CD4-positive, alpha-beta T cell (primary cell): ENCODE data around the gene ANKRD44. TPM values are rescaled to one million over a fixed set of nuclear protein-coding genes. Genes with fewer than 3 reads are reported as not detected.
"Not testable (repeated sequence)": the region's sequence is repeated elsewhere in the genome, so short reads cannot be mapped to it uniquely, and the experiment has no call there.

Experiments used
- ATAC-seq: fragments of 200-7000 bp; cut with Tn5 transposase; one replicate; pipeline ENCODE4 v1.10.0; 2022; ENCODE audit warnings: mild to moderate bottlenecking; ENCODE audit not compliant: poor library complexity
- CTCF ChIA-PET: fragments of 350-600 bp; sonication (Branson Sonifier 250); formaldehyde crosslinking; loops from one replicate; lab custom pipeline; 2021; ENCODE audit warnings: antibody characterized with exemption, inconsistent platforms; lab: Charles Lee
- POLR2A ChIA-PET: fragments of 350-600 bp; sonication (Branson Sonifier 250); formaldehyde crosslinking; loops from one replicate; lab custom pipeline; 2021; ENCODE audit warnings: antibody characterized with exemption, inconsistent platforms; lab: Charles Lee
- DNase-seq, 14 experiments: peaks; one replicate each; pipeline ENCODE4 v3.0.0-alpha.2; 2013 to 2020; ENCODE audit warnings: mixed read lengths in 2 of 14
- H3K27ac ChIP-seq, 2 donors: one replicate each; pipeline versions ENCODE4 v1.5.1 to v1.7.0; 2013; ENCODE audit warnings: low read length in 2 of 2, low read depth in 1 of 2, mild to moderate bottlenecking in 1 of 2
- H3K27me3 ChIP-seq, 2 experiments: 1 replicate in 1 of 2; 2 replicates in 1 of 2; pipeline versions ENCODE4 v1.6.1 to v1.7.0; 2013; ENCODE audit warnings: low read length in 2 of 2, control low read depth in 1 of 2, mild to moderate bottlenecking in 1 of 2, moderate library complexity in 1 of 2; ENCODE audit not compliant: insufficient read depth in 2 of 2, control insufficient read depth in 1 of 2
- H3K36me3 ChIP-seq: one replicate; pipeline ENCODE4 v1.6.1; 2013; ENCODE audit warnings: low read length, control low read depth; ENCODE audit not compliant: insufficient read depth
- H3K4me1 ChIP-seq: one replicate; pipeline ENCODE4 v1.6.1; 2013; ENCODE audit warnings: low read length, control low read depth; ENCODE audit not compliant: insufficient read depth
- H3K4me3 ChIP-seq: one replicate; pipeline ENCODE4 v1.5.1; 2013; ENCODE audit warnings: mild to moderate bottlenecking, low read length, moderate library complexity
- H3K9me3 ChIP-seq, 2 experiments: 1 replicate in 1 of 2; 2 replicates in 1 of 2; pipeline versions ENCODE4 v1.6.1 to v1.7.0; 2013; ENCODE audit warnings: low read length in 2 of 2, mild to moderate bottlenecking in 2 of 2, control low read depth in 1 of 2, moderate library complexity in 1 of 2; ENCODE audit not compliant: control insufficient read depth in 1 of 2, insufficient read depth in 1 of 2
- H3K27ac Mint-ChIP-seq: one replicate; pipeline ENCODE4 v1.8.0; 2020; ENCODE audit warnings: mixed read lengths
- H3K27me3 Mint-ChIP-seq: one replicate; pipeline ENCODE4 v1.8.0; 2021; ENCODE audit warnings: mixed read lengths
- H3K36me3 Mint-ChIP-seq: one replicate; pipeline ENCODE4 v1.8.0; 2021; ENCODE audit warnings: low read depth, mixed read lengths
- H3K4me1 Mint-ChIP-seq: one replicate; pipeline ENCODE4 v1.8.0; 2021; ENCODE audit warnings: low read depth, mixed read lengths
- H3K4me3 Mint-ChIP-seq: one replicate; pipeline ENCODE4 v1.8.0; 2020; ENCODE audit warnings: mild to moderate bottlenecking, mixed read lengths
- H3K9me3 Mint-ChIP-seq: one replicate; pipeline ENCODE4 v1.8.0; 2020; ENCODE audit warnings: mixed read lengths
- CTCF ChIP-seq: fragments of 200-600 bp; IDR thresholded peaks from one replicate; pipeline ENCODE4 v1.8.0; 2022; ENCODE audit warnings: antibody characterized with exemption, mild to moderate bottlenecking
- intact Hi-C, 2 experiments: fragments of 100-400 bp; cut with DNase I in 1 of 2; cut with micrococcal nuclease in 1 of 2; formaldehyde crosslinking; loops; one replicate each; pipeline versions ENCODE4 v1.15.1 to v1.9.0; 2023 to 2025; cut with DNase I, micrococcal nuclease
- total RNA-seq, 174 experiments: library from RNA in 2 of 174; stranded (reverse) in 2 of 174; gene quantifications; one replicate each; pipeline ENCODE4 v1.2.3 and lab custom pipeline; 2021 to 2026

ANKRD44 gene
- total RNA-seq, 2 experiments from 2014 or later, result 170 to 186 TPM

GRCh38 chr2:197071213-197071612 is 239.4 kb downstream of the ANKRD44 start:
- Mint-ChIP-seq H3K4me1 (peaks cover 83% of the 10 kb centered on the region), H3K27ac (peak overlapping the region; percentile 75), H3K4me3 (no peak overlapping the region), H3K27me3 (no peaks in the 10 kb centered on the region), H3K36me3 (peaks cover 91% of the 10 kb centered on the region), H3K9me3 (peaks cover 2% of the 10 kb centered on the region)
- no peak overlapping the region for H3K27ac ChIP-seq
- CTCF ChIA-PET, result no interaction called here
- H3K36me3 ChIP-seq, result peaks cover 58% of the 10 kb centered on the region
- ATAC-seq (no peak), DNase-seq (peak in 1 of 14 experiments; percentile 14)
- no peak for TF ChIP-seq CTCF
- H3K4me1 ChIP-seq, result peaks cover 17% of the 10 kb centered on the region
- intact Hi-C loops, result loop anchor here in 1 of 2 experiments (5.0 kb wide), 1 partner anchor 34 kb away; no protein-coding TSS in a partner anchor
- H3K27me3 ChIP-seq, result no peaks in the 10 kb centered on the region
- POLR2A ChIA-PET, result no interaction called here
- no peak overlapping the region for H3K4me3 ChIP-seq
- H3K9me3 ChIP-seq, result no peaks in the 10 kb centered on the region

GRCh38 chr2:197069958-197070357 is 240.6 kb downstream of the ANKRD44 start:
- H3K9me3 ChIP-seq, result no peaks in the 10 kb centered on the region
- ATAC-seq (peak; percentile 24), DNase-seq (no peak)
- H3K4me3 ChIP-seq, result no peak overlapping the region
- peak overlapping the region; percentile 75 for H3K27ac Mint-ChIP-seq
- peaks cover 86% of the 10 kb centered on the region for H3K4me1 Mint-ChIP-seq
- TF ChIP-seq CTCF, result no peak
- H3K4me3 Mint-ChIP-seq, result peak overlapping the region; percentile 5
- peaks cover 91% of the 10 kb centered on the region for H3K36me3 Mint-ChIP-seq
- no peak overlapping the region for H3K27ac ChIP-seq
- intact Hi-C loops, result loop anchor here in 1 of 2 experiments (5.0 kb wide), 1 partner anchor 33 kb away; no protein-coding TSS in a partner anchor
- ChIA-PET CTCF (no interaction called here), POLR2A (interaction anchor here (0.7 kb wide), 1 partner anchor 38 kb away, joined by 3 read pairs; no protein-coding TSS in a partner anchor)
- peaks cover 48% of the 10 kb centered on the region for H3K36me3 ChIP-seq
- peaks cover 17% of the 10 kb centered on the region for H3K4me1 ChIP-seq
- no peaks in the 10 kb centered on the region for H3K27me3 Mint-ChIP-seq
- no peaks in the 10 kb centered on the region for H3K27me3 ChIP-seq
- H3K9me3 Mint-ChIP-seq, result peaks cover 2% of the 10 kb centered on the region

GRCh38 chr2:197062574-197062973 is 248.0 kb downstream of the ANKRD44 start:
- POLR2A ChIA-PET, H3K9me3 Mint-ChIP-seq, H3K4me3 Mint-ChIP-seq, H3K4me3 ChIP-seq, H3K27me3 Mint-ChIP-seq, H3K27ac ChIP-seq, ATAC-seq, H3K27me3 ChIP-seq, CTCF ChIA-PET, H3K9me3 ChIP-seq, intact Hi-C loops: not testable (repeated sequence)
- Mint-ChIP-seq H3K4me1 (peaks cover 66% of the 10 kb centered on the region), H3K36me3 (peaks cover 98% of the 10 kb centered on the region), H3K27ac (peak overlapping the region; percentile 83)
- peak in 12 of 14 experiments; percentile 25 to 63 (median 40) for DNase-seq
- H3K36me3 ChIP-seq, result peaks cover 47% of the 10 kb centered on the region
- H3K4me1 ChIP-seq, result peaks cover 19% of the 10 kb centered on the region

GRCh38 chr2:197059477-197059876 is 251.1 kb downstream of the ANKRD44 start:
- Histone ChIP-seq H3K4me1 (peaks cover 19% of the 10 kb centered on the region), H3K36me3 (peaks cover 76% of the 10 kb centered on the region), H3K4me3 (no peak overlapping the region), H3K9me3 (peaks cover 8 to 13% of the 10 kb centered on the region in 2 experiments), H3K27ac (no peak overlapping the region), H3K27me3 (no peaks in the 10 kb centered on the region)
- peaks cover 100% of the 10 kb centered on the region for H3K36me3 Mint-ChIP-seq
- peaks cover 5% of the 10 kb centered on the region for H3K9me3 Mint-ChIP-seq
- H3K4me1 Mint-ChIP-seq, result peaks cover 50% of the 10 kb centered on the region
- H3K27me3 Mint-ChIP-seq, result no peaks in the 10 kb centered on the region
- H3K27ac Mint-ChIP-seq, result peak overlapping the region; percentile 63
- ChIA-PET POLR2A (no interaction called here), CTCF (no interaction called here)
- TF ChIP-seq CTCF, result no peak
- DNase-seq (no peak), ATAC-seq (no peak)
- intact Hi-C loops, result no loop called here
- H3K4me3 Mint-ChIP-seq, result no peak overlapping the region
